Muscle of leg (tissue), 11 donors: ENCODE results near the gene TMEM234. TPM values are rescaled to one million over a fixed set of nuclear protein-coding genes. Genes with fewer than 3 reads are reported as not detected.

Experiments used
- DNase-seq: peaks from one replicate; pipeline ENCODE4 v3.0.0; 2013
- H3K27ac ChIP-seq: one replicate; pipeline ENCODE4 v1.5.1; 2013; ENCODE audit warnings: mild to moderate bottlenecking, low read length, control low read depth
- H3K27me3 ChIP-seq: one replicate; pipeline ENCODE4 v1.6.1; 2013; ENCODE audit warnings: low read length; ENCODE audit not compliant: control insufficient read depth, insufficient read depth
- H3K36me3 ChIP-seq: one replicate; pipeline ENCODE4 v1.6.1; 2013; ENCODE audit warnings: low read length; ENCODE audit not compliant: control insufficient read depth, insufficient read depth
- H3K4me1 ChIP-seq: one replicate; pipeline ENCODE4 v1.6.1; 2013; ENCODE audit warnings: low read length; ENCODE audit not compliant: control insufficient read depth, insufficient read depth
- H3K4me3 ChIP-seq: one replicate; pipeline ENCODE4 v1.5.1; 2013; ENCODE audit warnings: low read length, control low read depth
- H3K9me3 ChIP-seq: replicated peaks from 2 replicates; pipeline ENCODE4 v1.6.1; 2013; ENCODE audit warnings: low read depth, low read length; ENCODE audit not compliant: control insufficient read depth
- WGBS: methylation state at CpG from one replicate; pipeline ENCODE4 v1.1.5; 2013; ENCODE audit warnings: missing lambda C conversion rate; ENCODE audit not compliant: insufficient coverage; 5-methylcytosine and 5-hydroxymethylcytosine counted together
- polyA plus RNA-seq, 8 donors: library from polyadenylated mRNA; unstranded; fragments of 120-200 nt; gene quantifications; one replicate each; pipeline versions ENCODE4 v1.2.1 to v1.2.3, GENCODE V29; 2013; ENCODE audit warnings: inconsistent platforms in 1 of 8, low replicate concordance in 1 of 8; ENCODE audit not compliant: insufficient read length in 8 of 8, insufficient read depth in 1 of 8
- total RNA-seq: library from RNA; stranded (reverse); fragments of 120-200 nt; gene quantifications from one replicate; pipeline ENCODE4 v1.2.4, GENCODE V29; 2013

The TMEM234 gene
- total and polyA plus RNA-seq, 9 donors = 7.8 to 11.9 (median 10.1) TPM

DNA sequence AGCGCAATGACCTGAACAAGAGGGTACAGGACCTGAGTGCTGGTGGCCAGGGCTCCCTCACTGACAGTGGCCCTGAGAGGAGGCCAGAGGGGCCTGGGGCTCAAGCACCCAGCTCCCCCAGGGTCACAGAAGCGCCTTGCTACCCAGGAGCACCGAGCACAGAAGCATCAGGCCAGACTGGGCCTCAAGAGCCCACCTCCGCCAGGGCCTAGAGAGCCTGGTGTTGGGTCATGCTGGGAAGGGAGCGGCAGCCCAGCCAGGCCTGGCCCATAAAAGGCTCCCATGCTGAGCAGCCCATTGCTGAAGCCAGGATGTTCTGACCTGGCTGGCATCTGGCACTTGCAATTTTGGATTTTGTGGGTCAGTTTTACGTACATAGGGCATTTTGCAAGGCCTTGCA, 27.2 kb downstream of the TMEM234 start:
- H3K27ac ChIP-seq = no peak overlapping the region
- DNase-seq = no peak
- H3K36me3 ChIP-seq = peaks cover 86% of the 10 kb centered on the region
- peaks cover 27% of the 10 kb centered on the region for H3K4me1 ChIP-seq
- no peak overlapping the region for H3K4me3 ChIP-seq
- WGBS = 88% methylated on average over 6 of the region's 6 CpGs
- no peaks in the 10 kb centered on the region for H3K9me3 ChIP-seq
- no peaks in the 10 kb centered on the region for H3K27me3 ChIP-seq

DNA sequence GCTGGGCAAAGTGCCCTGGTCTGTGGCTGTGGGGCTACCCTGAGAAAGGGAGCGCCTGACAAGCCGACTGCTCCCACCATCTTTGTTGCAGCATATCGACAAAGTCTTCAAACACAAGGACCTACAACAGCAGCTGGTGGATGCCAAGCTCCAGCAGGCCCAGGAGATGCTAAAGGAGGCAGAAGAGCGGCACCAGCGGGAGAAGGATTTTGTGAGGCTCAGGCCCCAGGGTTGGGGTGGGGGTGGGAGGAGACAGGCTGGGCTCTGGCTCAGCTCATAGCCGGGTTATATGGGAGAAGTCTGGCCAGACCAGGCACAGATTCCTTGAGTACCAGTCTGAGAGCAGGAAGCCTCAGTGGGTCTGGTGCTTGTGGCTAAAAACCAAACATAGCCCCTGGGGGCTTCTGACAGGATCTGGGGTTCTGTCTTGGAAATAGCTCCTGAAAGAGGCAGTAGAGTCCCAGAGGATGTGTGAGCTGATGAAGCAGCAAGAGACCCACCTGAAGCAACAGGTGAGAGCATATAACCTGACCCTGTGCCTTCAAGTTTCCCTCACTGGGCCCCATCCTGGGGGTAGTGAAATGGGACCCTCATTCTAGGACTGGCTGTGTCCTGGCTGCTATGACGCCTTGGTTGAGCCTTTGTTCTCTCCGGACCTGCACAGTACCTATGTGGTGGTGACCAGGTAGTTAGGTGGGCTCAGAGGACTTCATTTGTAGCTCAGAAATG, 29.8 kb downstream of the TMEM234 start:
- no peaks in the 10 kb centered on the region for H3K27me3 ChIP-seq
- peaks cover 96% of the 10 kb centered on the region for H3K36me3 ChIP-seq
- no peak for DNase-seq
- peaks cover 2% of the 10 kb centered on the region for H3K4me1 ChIP-seq
- H3K27ac ChIP-seq = no peak overlapping the region
- H3K4me3 ChIP-seq = no peak overlapping the region
- WGBS = 86% methylated on average over 3 of the region's 8 CpGs
- H3K9me3 ChIP-seq = no peaks in the 10 kb centered on the region

DNA sequence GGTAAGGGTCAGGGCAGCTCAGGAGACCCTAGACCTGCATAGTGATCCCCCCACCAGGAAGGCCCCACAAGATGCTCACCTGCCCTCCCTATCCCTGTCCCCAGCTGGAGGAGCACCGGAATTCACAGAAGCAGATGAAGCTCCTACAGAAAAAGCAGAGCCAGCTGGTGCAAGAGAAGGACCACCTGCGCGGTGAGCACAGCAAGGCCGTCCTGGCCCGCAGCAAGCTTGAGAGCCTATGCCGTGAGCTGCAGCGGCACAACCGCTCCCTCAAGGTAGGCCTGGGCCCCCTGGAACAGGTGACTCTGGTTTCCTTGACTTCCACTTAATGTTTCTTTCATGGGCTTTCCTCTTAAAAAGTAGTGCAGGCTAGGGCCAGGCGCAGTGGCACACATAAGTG, 34.3 kb downstream of the TMEM234 start:
- Histone ChIP-seq H3K4me3 (no peak overlapping the region), H3K4me1 (no peaks in the 10 kb centered on the region), H3K27ac (no peak overlapping the region), H3K36me3 (peaks cover 90% of the 10 kb centered on the region), H3K9me3 (no peaks in the 10 kb centered on the region), H3K27me3 (no peaks in the 10 kb centered on the region)
- WGBS = 96% methylated on average over 8 of the region's 9 CpGs
- no peak for DNase-seq

DNA sequence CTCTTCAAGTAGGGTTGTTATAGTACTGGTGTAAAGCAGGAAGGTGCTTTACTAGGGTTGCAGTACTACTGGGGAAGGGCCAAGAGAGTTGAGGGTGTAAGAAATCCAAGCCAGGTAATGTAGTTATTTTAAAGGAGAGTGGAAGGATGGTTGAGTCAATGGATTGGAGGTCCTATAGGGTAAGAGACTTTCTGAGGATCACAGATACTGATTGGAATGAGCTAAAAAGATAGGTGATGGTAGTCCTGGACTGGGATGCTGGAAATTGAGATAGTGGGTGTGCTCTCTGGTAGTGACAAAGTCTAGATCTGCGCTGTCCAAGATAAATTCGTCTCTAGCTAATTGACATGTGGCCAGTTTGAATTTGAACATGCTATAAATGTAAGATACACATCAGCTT, 35.7 kb downstream of the TMEM234 start:
- no CpG with 5 or more reads among the region's 2 CpGs for WGBS
- Histone ChIP-seq H3K4me3 (no peak overlapping the region), H3K4me1 (peaks cover 7% of the 10 kb centered on the region), H3K36me3 (peaks cover 87% of the 10 kb centered on the region), H3K27ac (no peak overlapping the region), H3K27me3 (no peaks in the 10 kb centered on the region), H3K9me3 (no peaks in the 10 kb centered on the region)
- DNase-seq = no peak

DNA sequence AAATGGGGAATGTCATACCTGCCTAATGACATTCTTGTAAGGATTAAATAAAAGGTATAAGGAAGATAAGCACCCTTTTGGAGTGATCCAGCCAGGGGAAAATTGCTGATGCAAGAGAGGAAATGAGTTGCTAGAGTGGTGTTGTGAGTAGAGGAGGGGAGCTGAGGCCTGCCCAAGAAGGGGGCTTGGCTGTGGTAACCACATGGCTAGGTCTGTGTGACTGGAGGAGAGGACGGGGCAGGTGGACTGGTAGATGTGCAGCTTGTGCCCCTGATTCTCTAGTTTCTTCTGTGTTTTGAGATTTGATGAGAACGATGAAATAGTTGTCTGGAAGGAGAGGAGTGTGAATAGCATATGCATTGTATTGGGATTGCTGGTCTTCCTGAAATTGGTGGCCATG, 36.1 kb downstream of the TMEM234 start:
- H3K9me3 ChIP-seq = no peaks in the 10 kb centered on the region
- H3K4me3 ChIP-seq = no peak overlapping the region
- WGBS = 85% methylated on average over 2 of the region's 2 CpGs
- no peaks in the 10 kb centered on the region for H3K27me3 ChIP-seq
- peaks cover 11% of the 10 kb centered on the region for H3K4me1 ChIP-seq
- peaks cover 87% of the 10 kb centered on the region for H3K36me3 ChIP-seq
- H3K27ac ChIP-seq = no peak overlapping the region
- DNase-seq = no peak

DNA sequence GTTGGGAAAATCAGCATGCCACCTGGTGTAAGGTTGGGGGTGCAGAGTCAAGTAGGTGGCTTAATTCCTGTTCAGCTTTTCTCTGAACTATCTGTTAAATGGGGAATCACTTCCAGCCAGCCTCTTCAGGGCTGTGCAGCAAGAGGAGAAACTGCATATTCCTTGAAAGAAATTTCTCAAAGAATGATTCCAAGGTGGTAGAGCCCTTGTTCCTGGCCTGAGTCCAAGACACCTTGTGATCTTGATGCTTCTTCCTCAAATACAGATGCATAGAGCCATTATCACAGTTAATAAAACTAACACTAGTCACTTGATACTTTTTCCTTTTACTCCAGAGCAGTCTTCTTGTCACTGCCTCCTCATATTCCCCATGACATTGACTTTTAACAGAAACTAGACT, 37.5 kb downstream of the TMEM234 start:
- Histone ChIP-seq H3K4me3 (no peak overlapping the region), H3K27me3 (no peaks in the 10 kb centered on the region), H3K9me3 (no peaks in the 10 kb centered on the region), H3K36me3 (peaks cover 74% of the 10 kb centered on the region), H3K4me1 (peaks cover 20% of the 10 kb centered on the region), H3K27ac (no peak overlapping the region)
- DNase-seq = no peak

DNA sequence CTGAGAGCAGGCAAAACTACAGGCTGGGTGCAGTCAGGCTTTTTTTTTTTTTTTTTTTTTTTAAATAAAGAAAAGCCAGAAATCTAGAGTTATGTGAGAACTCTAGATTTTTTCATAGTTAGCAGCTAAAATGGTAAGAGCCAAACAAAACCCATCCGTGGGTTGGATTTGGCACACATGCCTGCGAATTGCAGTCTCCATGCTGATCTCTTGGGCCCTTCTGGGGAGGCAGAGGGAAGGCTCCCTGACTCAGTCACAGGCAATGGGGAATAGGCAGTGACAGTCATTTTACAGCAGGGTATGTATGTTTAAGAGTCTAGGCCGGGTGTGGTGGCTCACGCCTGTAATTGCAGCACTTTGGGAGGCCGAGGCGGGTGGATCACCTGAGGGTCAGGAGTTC, 40.1 kb downstream of the TMEM234 start:
- Histone ChIP-seq H3K27me3 (no peaks in the 10 kb centered on the region), H3K27ac (no peak overlapping the region), H3K36me3 (peaks cover 51% of the 10 kb centered on the region), H3K9me3 (no peaks in the 10 kb centered on the region), H3K4me1 (peaks cover 27% of the 10 kb centered on the region), H3K4me3 (no peak overlapping the region)
- 83% methylated on average over 3 of the region's 6 CpGs for WGBS
- DNase-seq = no peak

DNA sequence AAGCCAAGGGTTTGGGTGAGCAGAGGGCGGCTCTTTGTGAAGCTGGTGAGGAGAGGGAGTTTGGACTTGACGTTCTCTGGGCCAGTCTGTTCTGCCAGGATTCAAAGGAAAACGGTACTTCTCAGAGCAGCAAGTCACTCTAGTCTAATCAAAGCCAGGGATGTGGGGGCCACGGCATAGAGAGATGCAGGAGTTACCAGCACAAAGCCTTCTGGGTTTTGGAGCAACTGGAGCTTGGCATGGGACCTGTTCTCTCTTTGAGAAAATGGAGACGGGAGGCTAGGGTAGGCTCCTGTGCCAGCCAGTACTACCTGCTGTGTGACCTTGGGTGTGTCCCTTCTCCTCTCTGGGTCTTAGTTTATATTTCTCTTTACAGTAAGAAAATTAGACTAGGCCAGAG, 40.6 kb downstream of the TMEM234 start:
- H3K4me1 ChIP-seq = peaks cover 27% of the 10 kb centered on the region
- no peaks in the 10 kb centered on the region for H3K27me3 ChIP-seq
- H3K9me3 ChIP-seq = no peaks in the 10 kb centered on the region
- no peak for DNase-seq
- 58% methylated on average over 4 of the region's 5 CpGs for WGBS
- H3K36me3 ChIP-seq = peaks cover 46% of the 10 kb centered on the region
- H3K4me3 ChIP-seq = no peak overlapping the region
- H3K27ac ChIP-seq = no peak overlapping the region

DNA sequence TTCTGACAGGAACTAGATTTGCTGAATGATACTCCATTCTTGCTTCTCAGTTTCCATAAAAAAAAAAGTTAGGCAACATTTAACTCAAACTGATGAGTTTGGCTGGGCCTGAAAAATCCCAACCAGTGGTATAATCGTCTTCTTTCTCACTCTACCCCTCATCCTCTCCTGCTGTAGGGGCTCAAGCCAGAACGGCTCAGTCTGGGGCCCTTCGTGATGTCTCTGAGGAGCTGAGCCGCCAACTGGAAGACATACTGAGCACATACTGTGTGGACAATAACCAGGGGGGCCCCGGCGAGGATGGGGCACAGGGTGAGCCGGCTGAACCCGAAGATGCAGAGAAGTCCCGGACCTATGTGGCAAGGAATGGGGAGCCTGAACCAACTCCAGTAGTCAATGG, 41.1 kb downstream of the TMEM234 start:
- H3K4me3 ChIP-seq = peak overlapping the region; percentile 94
- H3K36me3 ChIP-seq = peaks cover 41% of the 10 kb centered on the region
- H3K9me3 ChIP-seq = no peaks in the 10 kb centered on the region
- H3K27ac ChIP-seq = peak overlapping the region; percentile 98
- no peaks in the 10 kb centered on the region for H3K27me3 ChIP-seq
- no peak for DNase-seq
- peaks cover 27% of the 10 kb centered on the region for H3K4me1 ChIP-seq
- 60% methylated on average over 9 of the region's 9 CpGs for WGBS

DNA sequence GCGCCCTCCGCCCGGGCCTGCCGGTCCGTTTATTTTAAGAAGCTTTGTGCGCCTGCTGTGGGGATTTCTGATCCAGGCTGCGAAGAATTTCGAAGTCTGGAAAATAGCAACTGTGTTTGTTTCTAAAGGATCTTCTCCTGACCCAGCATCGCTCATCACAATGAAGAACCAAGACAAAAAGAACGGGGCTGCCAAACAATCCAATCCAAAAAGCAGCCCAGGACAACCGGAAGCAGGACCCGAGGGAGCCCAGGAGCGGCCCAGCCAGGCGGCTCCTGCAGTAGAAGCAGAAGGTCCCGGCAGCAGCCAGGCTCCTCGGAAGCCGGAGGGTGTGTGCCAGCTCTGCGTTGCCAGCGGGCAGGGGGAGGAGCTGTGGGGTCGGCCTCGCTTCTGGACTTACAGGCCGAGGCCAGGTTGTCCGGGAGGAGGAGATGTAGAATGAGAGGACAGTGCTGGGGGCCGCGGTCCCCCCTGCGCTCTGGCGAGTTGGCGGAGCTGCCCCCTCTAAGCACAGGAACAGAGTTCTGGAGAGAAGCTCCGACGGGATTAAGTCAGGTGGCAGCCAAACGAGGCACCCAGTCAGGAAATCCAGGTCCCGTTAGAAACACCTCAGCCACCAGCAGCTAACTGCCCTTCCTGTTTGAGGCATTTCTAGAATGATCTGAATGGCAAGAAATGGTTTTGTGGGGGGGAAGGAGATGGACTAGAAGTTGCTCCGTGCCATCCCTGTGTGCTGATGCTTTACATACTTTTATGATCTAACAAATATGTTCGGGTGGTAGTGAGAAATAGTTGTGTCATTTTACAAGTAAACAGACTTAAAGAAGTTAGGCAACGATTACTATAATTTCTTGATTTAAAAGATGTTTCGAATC, 41.7 kb downstream of the TMEM234 start:
- H3K27ac ChIP-seq = peak overlapping the region; percentile 98
- H3K9me3 ChIP-seq = no peaks in the 10 kb centered on the region
- H3K4me3 ChIP-seq = peak overlapping the region; percentile 94
- H3K4me1 ChIP-seq = peaks cover 27% of the 10 kb centered on the region
- H3K27me3 ChIP-seq = no peaks in the 10 kb centered on the region
- H3K36me3 ChIP-seq = peaks cover 36% of the 10 kb centered on the region
- 4% methylated on average over 26 of the region's 36 CpGs for WGBS
- DNase-seq = peak; percentile 70
